ENCODE results near the gene SNX22.

- TF ChIP-seq CTCF (IDR thresholded peaks at IDR 0.05) (no peak), POLR2A (IDR thresholded peaks at IDR 0.05) (no peak)
These were observed 46.3 kb upstream of the SNX22 start for GRCh38 chr15:64105113-64105704.
